ES-I3 (cell line): ENCODE measurements around the gene FUT8.

Experiments used
- H3K36me3 ChIP-seq: 2 replicates; pipeline ENCODE4 v1.6.1; 2013; ENCODE audit warnings: mild to moderate bottlenecking, low read length, control low read depth, moderate library complexity; ENCODE audit not compliant: insufficient read depth
- H3K4me1 ChIP-seq: 2 replicates; pipeline ENCODE4 v1.6.1; 2013; ENCODE audit warnings: mild to moderate bottlenecking, control low read depth, low read length; ENCODE audit not compliant: insufficient read depth
- H3K9ac ChIP-seq: 2 replicates; pipeline ENCODE4 v1.6.1; 2013; ENCODE audit warnings: low read depth, mild to moderate bottlenecking, low read length, moderate library complexity
- H3K9me3 ChIP-seq: 2 replicates; pipeline ENCODE4 v1.6.1; 2013; ENCODE audit warnings: mild to moderate bottlenecking, low read length, moderate library complexity; ENCODE audit not compliant: control insufficient read depth, insufficient read depth

The FUT8 gene

DNA sequence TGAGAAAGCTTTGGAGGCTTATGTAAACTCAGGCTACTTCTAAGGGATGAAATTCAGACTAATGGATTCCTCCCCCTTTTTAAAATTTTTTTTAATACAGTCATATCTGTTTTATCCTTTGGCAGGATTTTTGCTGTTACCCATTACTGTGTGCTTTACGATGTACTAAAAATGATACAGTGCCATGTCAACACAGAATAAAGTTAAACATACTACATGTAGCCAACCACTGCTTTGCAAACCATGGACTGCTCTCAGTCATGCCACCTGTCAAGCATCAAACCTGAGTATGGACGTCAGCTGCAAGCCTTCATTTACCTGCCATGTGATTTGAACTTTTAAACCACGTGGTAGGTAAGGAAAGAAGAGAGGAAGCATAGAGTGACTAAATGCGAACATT is 325.8 kb downstream of the FUT8 start:
- H3K9ac ChIP-seq, result no peak overlapping the region
- no peaks in the 10 kb centered on the region for H3K4me1 ChIP-seq
- no peaks in the 10 kb centered on the region for H3K9me3 ChIP-seq
- H3K36me3 ChIP-seq, result no peaks in the 10 kb centered on the region

DNA sequence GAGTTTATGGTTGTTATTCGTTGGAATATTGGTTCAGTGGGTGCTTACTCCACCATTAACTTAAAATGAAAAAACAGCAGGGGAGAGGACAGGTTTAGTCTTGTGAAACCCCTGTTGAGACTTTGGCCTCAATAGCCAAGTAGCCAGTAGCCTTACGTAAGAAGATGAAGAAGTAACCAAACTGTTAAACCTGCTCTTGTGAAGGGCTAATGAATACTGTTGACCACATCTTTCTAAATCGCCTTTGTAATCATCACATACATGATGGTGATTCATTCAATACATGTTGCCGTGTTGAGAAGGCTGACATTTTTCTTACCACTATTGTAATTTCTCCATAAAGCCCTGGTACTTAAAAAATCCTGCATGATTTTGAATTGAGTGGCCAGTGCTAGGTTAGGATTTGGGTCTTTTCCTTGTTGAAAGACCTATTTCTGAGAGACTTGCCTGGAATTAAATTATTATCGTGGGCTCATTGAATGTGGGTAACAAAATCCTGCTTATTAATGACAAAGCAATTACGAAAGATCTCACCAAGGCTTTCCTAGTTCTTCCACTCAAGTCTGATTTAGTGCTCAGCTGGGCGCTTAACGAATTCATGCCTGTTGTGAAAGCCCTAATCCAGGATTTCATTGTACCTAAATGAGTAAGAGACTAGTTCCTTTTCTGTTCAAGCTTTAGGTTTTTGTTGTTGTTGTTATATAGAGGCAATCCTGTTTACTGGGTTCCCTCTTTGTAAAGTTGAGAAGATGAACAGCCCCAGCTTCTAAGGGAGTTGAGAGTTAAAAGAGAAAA is 333.1 kb downstream of the FUT8 start:
- H3K36me3 ChIP-seq, result no peaks in the 10 kb centered on the region
- H3K9me3 ChIP-seq, result no peaks in the 10 kb centered on the region
- H3K9ac ChIP-seq, result no peak overlapping the region
- peaks cover 5% of the 10 kb centered on the region; the same call in 1 of the 2 replicates for H3K4me1 ChIP-seq

DNA sequence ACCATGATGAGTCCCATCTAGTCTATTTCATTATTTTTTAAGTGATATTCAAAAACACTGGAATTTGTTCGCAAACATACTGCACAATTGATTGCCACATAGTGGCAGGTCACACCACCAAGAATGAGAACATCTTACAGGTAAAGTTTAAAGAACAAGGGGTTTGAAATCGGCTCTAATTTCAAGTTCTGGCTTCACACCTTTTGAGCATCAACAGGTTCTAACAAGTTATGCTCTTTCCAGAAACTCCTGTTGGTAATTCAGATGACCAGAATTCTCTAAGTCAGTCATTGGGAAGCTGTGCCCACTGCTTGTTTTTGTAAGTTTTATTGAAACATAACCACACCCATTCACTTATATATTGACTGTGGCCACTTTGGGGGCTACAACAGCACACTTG is 336.3 kb downstream of the FUT8 start:
- peaks cover 5% of the 10 kb centered on the region; the same call in 1 of the 2 replicates for H3K4me1 ChIP-seq
- no peaks in the 10 kb centered on the region for H3K36me3 ChIP-seq
- no peak overlapping the region for H3K9ac ChIP-seq
- H3K9me3 ChIP-seq, result no peaks in the 10 kb centered on the region

DNA sequence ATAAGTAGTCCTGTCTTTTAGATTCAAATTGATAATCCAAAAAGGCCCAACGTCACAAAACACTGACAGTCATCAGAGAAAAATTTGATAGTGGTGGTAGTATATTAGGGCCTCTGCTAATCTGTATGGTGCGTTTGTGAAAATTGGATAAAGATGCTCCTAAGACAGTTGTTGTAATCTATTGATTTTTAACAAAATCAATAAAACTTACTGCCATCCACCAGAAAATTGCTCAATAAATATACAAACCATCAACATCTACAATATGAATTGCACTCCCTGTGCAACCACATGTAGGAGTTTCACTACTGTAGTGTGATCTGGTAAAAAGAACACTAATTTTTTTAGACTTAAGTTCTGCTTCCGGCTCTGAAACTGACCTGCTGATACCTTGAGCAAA is 336.8 kb downstream of the FUT8 start:
- Histone ChIP-seq H3K9me3 (no peaks in the 10 kb centered on the region), H3K36me3 (no peaks in the 10 kb centered on the region), H3K9ac (no peak overlapping the region), H3K4me1 (peaks cover 5% of the 10 kb centered on the region; the same call in 1 of the 2 replicates)

DNA sequence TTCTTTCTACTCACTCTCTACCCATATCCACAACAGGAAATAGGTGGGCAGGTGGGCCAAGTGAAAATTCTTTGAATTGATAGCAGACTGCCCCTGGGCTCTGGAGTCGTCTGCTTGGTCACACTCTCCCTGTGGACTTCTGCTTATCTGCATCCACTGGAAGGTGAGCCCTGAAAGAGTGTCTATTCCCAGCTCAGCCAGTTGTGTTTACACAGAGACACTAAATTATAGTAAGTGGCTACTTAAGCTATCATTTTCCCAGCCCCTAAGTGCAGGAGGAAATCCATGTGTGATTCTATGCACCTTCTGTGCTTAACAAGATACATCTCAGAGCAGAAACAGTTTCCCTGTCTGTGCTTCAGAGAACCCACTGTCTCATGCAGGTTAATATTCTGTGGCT is 338.4 kb downstream of the FUT8 start:
- Histone ChIP-seq H3K9ac (no peak overlapping the region), H3K36me3 (no peaks in the 10 kb centered on the region), H3K4me1 (no peaks in the 10 kb centered on the region)

DNA sequence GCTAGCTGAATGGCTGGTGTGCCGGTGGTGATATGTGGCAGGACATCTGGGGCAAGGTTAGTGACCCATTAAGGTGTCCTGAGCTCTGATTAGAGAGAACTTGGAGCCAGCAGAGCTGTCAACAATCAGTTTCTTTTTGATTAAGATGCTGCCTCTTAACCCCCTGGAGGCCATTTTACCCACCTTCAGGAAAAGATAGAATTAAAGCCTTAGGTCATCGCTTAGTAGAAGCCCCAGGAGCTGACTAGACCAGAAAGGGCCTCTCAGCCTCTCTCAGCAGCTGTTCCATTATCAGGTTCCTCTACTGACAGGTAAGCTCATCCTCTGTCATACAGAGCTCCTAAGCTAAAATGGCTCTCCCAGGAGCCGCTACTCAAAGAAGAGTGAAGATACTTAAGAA is 339.0 kb downstream of the FUT8 start:
- Histone ChIP-seq H3K4me1 (no peaks in the 10 kb centered on the region), H3K36me3 (no peaks in the 10 kb centered on the region), H3K9ac (no peak overlapping the region), H3K9me3 (no peaks in the 10 kb centered on the region)

More for the DNA sequence above, 338.4 kb downstream of the FUT8 start:
- no peaks in the 10 kb centered on the region for H3K9me3 ChIP-seq

DNA sequence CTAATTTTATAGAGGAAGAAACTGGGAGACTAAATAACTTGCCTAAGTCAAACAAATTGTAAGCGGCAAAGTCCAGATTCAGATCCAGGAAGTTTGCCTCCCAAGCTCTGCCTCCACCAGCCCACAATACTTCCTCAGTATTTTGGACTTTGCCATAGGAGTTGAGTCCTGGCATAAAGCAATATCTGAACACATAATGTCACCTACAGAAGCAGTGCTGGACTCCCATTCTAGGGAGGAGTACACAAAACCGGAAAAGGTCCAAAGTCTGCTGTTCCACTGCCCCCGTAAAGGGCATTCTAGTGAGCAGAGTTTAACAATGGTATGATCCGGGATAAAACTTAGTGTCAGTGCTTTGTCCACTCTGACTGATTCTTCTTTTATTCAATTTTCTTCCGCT is 340.5 kb downstream of the FUT8 start:
- no peaks in the 10 kb centered on the region for H3K4me1 ChIP-seq
- no peaks in the 10 kb centered on the region for H3K36me3 ChIP-seq
- no peaks in the 10 kb centered on the region for H3K9me3 ChIP-seq
- H3K9ac ChIP-seq, result no peak overlapping the region

DNA sequence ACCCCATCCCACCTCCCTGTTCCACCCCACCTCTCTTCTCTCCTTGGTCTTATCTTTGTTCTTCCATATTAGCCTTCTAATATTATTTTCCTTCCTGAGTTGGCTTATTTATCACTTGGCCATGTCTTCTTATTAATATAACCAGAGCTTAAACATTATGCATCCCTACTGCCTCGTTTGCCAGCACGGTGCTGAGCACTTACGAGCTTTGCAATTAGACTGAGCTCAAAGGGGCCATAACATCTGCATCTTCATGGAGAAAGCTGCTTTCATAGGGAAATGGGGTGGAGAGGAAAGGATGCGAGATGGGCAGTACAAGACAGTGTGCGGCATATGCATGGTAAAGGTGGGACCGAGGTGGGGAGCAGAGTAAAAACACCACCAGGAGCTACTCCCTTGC is 342.8 kb downstream of the FUT8 start:
- Histone ChIP-seq H3K9ac (no peak overlapping the region), H3K4me1 (no peaks in the 10 kb centered on the region)

DNA sequence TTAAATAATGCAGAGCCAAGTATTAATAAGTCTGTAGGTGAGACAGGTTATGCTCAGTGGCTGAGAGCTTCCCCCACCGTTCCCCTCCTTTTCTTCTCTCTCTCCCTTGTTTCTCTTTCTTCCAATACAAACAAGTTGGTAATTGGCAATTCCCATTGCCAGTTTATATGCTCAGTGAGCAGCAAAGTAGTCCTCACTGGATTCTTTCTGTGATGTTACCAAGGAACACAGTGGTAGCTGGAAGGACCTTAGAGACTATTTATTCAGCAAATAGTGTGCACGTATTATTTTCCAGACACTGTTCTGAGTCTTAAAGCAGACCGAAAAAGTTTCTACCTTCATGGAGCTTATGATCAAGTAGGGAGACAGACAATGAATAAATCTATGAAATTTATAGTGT is 344.4 kb downstream of the FUT8 start:
- H3K36me3 ChIP-seq, result no peaks in the 10 kb centered on the region

More for the DNA sequence above, 342.8 kb downstream of the FUT8 start:
- Histone ChIP-seq H3K36me3 (no peaks in the 10 kb centered on the region), H3K9me3 (no peaks in the 10 kb centered on the region)

DNA sequence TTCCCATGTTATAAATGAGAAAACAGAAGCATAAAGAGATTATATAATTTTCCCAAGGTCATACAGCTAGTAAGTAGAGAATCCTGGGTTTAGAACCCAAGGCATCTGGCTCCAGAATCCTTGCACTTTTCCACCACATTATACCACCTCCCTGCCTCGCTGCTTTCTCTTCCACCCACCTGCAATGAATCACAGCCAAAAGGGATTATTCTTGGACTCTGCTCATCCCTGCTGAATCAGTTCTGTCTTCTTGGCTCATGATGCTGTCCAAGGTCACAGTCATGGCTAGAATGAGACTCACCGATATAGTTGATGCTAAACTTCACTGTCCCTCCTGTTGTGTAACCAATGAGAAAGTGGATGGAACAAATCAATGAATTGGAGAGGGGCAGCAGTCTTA is 356.6 kb downstream of the FUT8 start:
- Histone ChIP-seq H3K9ac (no peak overlapping the region), H3K9me3 (no peaks in the 10 kb centered on the region), H3K36me3 (no peaks in the 10 kb centered on the region; the same call in 1 of the 2 replicates), H3K4me1 (no peaks in the 10 kb centered on the region)

More for the DNA sequence above, 344.4 kb downstream of the FUT8 start:
- Histone ChIP-seq H3K9me3 (no peaks in the 10 kb centered on the region), H3K9ac (no peak overlapping the region), H3K4me1 (no peaks in the 10 kb centered on the region)

DNA sequence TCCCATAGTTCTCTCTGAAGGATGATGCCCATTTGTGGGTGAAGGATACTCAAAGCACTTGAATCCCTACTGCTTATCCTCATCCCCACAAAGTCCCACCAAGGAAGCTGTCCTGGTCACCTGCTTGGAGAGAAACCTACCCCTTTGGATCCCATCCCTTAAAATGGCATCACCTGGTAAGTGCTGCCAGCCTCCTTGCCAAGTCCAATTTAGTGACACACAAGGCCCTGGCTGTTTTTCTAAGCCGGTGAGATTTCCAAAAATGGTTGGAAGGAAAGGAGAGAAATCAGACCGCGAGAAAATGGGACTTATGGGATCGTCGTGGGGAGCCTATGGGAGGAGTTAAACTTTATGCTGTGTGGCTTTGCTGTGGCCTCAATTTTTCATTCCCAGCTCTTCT is 358.2 kb downstream of the FUT8 start:
- Histone ChIP-seq H3K36me3 (no peaks in the 10 kb centered on the region; the same call in 1 of the 2 replicates), H3K9me3 (no peaks in the 10 kb centered on the region), H3K4me1 (no peaks in the 10 kb centered on the region), H3K9ac (no peak overlapping the region)

DNA sequence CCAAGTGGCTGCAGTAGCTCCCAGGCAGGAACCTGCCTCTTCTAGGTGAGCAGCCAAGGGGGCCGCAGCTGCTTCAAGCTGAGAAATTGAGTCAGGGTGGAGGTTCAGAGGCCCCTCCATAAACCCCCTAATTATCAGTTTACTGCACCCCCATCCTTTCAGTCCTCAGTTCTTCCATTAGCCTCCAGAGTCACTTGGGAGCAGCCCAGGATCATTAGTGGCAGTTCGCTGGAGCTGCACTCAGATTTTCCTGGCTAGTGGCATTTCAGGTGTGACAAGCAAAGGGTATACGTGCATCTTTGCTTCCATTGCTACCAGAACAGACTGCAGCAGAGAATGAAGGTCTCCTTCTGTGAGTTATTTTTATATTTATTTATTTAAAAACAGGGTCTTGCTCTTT is 358.7 kb downstream of the FUT8 start:
- Histone ChIP-seq H3K4me1 (no peaks in the 10 kb centered on the region), H3K36me3 (no peaks in the 10 kb centered on the region; the same call in 1 of the 2 replicates), H3K9me3 (no peaks in the 10 kb centered on the region), H3K9ac (no peak overlapping the region)

DNA sequence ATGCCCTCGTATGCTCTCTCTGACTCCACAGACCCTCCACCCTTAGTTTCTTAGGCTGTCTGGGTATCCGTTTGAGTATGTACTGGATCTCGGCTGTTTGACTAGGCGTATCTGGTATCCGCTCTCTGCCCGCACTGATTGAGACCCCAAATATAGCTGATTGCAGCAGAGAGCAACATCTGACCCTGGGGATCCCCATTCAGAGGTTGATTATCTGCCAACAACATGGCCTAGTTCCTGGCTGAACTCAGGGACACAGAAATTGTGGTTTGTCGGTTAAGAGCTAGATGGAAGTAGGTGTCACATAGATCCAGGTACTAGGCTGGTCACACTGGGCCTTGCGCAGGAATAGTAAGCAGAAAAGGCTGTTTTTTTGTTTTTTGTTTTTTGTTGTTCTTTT is 359.9 kb downstream of the FUT8 start:
- Histone ChIP-seq H3K36me3 (no peaks in the 10 kb centered on the region; the same call in 1 of the 2 replicates), H3K4me1 (no peaks in the 10 kb centered on the region), H3K9ac (no peak overlapping the region), H3K9me3 (no peaks in the 10 kb centered on the region)

DNA sequence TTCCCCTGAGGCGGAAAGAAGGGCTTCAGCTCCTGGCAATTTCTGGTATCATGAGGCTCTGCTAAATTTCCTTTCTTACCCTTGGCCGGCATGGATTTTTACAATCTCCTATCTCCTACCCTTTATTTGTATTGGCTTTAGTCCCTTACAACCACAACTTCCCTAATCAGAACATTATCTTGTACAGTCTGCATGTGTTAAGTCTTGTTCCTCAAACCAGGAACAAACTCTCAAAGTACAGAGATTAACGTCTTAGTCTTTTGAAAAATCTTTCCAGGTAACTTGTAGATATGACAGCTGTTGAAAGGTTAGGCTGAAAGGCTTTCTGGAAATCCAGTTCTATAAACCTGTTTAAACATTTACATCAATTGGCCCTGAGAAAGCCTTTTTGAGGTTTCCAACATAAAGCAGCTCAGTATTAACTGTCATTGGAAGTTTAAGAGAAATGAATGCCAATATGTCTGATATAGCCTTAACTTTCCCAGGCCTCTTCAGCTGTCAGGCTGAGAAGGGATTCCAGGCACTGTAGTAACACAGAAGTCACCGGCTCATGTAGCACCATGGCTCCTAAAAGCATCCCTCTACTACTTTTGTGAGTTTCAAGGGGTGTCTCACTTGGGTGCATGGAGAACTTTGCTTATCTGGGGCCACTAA is 360.5 kb downstream of the FUT8 start:
- Histone ChIP-seq H3K4me1 (no peaks in the 10 kb centered on the region), H3K9ac (no peak overlapping the region), H3K9me3 (no peaks in the 10 kb centered on the region), H3K36me3 (no peaks in the 10 kb centered on the region)

DNA sequence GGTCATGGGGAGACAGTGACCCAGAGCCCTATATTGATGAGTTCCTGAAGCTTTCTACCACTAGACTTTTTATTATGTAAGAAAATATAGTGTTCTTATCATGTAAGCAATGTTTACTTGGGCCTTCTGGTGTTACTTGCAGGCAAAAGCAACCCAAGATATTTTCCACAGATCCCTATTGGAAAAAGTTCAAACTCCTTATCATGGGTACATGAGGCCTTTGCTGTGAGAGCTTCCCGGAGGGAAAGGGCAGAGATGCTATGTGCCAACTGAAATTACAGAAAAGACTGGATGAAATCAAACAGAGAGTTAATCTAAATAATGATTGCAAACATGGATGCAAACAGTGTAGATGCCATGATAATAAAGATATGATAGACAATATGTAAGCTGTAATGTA is 361.5 kb downstream of the FUT8 start:
- Histone ChIP-seq H3K36me3 (no peaks in the 10 kb centered on the region), H3K9ac (no peak overlapping the region), H3K4me1 (no peaks in the 10 kb centered on the region; the same call in 1 of the 2 replicates), H3K9me3 (no peaks in the 10 kb centered on the region)
